GM21723 (cell line): ENCODE results near the gene IGF2R.
A peak's percentile ranks its signal among the peaks of the same experiment; 100 is the strongest.

Source experiments
- ATAC-seq: cut with Tn5 transposase; IDR thresholded peaks from one replicate; pipeline ENCODE4 v1.9.1; 2021; ENCODE audit warnings: mild to moderate bottlenecking, moderate library complexity; ENCODE audit not compliant: unreplicated experiment

The IGF2R gene

GRCh38 chr6:160042014-160042773 lies 73.3 kb downstream of the IGF2R start:
- no peak for ATAC-seq

DNA sequence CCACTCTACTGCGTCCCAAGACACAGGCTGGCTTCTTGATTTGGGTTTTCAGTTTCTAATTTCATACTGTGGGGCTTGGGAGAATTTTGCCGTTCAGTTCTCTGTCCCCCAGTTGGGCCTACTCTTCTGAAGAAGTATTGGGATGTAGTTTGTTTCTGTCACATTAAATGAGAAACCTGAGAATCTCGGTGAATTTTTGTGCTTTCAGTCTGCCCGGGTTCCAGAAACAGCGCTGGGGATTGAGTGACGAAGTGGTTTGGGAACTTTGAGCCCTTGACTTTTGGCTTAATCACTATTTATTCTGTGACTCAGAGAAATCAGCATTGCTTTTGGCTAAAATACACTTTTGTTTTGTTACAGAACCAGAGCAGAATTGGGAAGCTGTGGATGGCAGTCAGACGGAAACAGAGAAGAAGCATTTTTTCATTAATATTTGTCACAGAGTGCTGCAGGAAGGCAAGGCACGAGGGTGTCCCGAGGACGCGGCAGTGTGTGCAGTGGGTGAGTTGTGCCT lies 74.0 kb downstream of the IGF2R start:
- ATAC-seq: no peak

DNA sequence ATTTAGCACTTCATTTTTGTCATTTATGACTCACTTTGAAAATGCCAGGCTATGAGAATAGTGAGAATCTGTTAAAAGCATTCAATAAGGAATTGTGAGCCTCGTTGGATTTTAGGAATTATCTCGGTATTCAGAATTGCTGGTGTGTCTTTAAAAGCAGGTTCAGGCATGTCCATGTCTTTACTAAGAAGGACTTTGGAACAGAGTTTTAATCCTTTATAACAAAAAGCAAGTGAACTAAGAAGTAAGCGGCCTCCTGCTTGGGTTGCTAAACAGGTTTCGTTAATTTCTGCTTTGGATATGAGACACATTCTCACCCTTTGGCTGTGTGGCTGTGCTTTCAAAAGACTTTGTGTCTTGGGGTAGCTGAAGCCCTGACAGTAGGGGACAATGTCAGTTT lies 74.9 kb downstream of the IGF2R start:
- ATAC-seq: no peak

DNA sequence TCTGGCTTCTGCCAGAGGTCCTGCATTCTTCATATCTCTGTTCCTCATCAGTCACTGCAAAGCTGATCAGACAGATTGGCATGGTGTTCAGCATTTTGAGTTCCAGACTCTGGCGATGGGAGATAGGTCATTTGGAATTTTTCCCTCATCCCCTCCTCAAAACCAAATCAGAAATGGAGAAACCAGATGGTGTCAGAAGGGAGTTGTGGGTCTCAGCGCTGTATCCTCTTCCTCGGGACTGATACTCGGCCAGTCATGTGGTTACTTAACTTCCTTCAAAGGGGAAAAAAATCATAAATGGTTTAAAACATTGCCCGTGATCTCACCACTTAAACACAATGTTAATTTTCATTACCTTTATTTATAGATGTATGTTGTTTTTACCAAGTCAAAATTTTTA lies 75.8 kb downstream of the IGF2R start:
- no peak for ATAC-seq

GRCh38 chr6:160048471-160048870 lies 79.6 kb downstream of the IGF2R start:
- ATAC-seq: no peak

DNA sequence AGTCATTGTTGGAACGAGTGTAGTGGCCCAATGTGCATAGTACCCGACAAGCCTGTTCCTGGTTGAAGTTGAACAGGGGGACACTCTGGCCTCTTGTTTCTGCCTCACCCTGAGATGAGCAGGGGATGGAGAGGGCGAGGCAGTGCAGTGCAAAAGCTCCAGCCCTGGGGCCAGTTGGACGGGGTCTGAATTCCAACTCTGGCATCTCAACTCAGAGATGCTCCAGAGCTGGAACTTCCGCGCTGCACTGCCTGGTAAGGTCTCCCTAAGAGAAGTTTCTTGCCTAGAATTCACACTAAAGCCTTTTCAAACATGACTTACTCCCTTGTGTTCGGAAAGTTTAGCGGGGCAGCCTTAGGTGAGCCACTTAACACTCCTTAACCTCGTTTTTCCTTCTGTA lies 80.5 kb downstream of the IGF2R start:
- ATAC-seq: no peak

GRCh38 chr6:160050022-160050421 lies 81.1 kb downstream of the IGF2R start:
- ATAC-seq: no peak

DNA sequence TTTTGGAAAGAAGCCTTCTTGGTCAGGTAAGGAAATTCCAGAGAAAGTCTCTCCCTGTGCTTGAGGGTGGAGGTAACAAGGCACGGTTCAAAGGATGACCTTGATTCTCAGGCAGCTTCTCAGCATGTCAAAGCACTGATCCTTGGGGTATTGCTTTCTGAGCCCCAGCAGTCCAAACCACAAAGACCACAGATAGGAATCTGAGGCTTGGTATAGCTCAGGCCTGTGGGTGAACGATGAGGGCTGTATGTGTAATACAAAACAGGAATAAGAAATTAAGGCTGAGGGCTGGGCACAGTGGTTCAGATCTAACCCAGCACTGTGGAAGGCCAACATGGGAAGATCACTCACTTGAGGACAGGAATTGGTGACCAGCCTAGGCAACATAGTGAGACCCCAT lies 82.5 kb downstream of the IGF2R start:
- ATAC-seq: no peak

DNA sequence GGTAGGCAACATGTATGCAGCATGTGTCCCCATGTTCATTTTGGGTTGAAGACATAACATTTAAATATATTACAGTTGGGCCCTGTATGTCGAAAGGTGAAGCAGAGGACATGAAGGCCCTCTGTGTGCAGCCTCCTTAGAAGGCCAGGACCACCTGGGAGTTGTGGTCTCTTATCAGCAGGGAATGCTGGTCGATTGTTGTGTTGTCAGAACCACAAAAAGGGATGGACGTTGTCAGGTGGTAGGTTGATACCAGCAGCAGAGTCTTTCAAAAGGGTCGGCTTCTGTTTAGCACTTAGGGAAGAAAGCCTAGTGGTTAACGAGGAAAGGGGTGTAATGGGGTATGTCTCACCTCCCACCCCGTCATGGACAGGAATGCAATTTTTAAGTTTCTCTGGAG lies 85.4 kb downstream of the IGF2R start:
- ATAC-seq: no peak

DNA sequence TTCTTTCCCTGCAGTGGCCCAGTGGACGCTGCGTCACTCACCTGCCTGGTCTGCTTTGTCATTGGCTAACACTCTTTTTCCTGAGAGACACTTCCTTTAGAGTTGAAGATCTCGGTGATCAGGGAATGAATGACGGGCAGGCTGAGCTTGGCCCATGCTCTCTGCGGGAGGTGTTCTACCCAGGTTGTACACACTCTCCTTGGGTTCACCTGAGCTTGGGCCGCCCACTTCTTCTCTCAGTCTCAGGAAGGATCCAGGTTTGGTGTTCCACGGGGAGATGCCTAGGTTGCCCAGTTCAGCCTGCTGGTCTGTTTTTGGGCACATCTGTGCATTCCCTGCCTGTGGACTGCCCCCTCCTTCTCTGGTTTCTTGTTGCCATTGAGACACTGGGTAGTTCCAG lies 86.0 kb downstream of the IGF2R start:
- no peak for ATAC-seq

- no peak for ATAC-seq
Measured at GRCh38 chr6:160055378-160055777, 86.5 kb downstream of the IGF2R start.

DNA sequence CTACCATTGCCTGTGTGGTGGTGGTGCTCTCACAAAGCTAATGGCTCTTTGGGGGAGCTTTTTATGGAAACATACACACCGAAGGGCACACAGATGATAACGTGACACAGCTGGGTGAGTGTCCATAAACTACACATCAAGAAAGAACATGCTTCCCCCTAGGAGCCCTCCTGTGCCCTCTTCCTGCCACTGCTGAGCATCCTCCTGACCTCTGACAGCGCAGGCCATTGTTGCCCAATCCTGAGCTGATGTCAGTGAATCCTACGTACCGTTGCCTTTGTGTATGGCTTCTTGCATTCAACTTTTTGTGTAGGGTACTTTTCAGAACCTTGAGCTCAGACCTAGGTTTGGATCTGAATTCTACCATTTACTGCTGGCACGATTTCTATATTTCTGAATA lies 86.9 kb downstream of the IGF2R start:
- ATAC-seq: no peak

GRCh38 chr6:160057080-160057479 lies 88.2 kb downstream of the IGF2R start:
- ATAC-seq: no peak

DNA sequence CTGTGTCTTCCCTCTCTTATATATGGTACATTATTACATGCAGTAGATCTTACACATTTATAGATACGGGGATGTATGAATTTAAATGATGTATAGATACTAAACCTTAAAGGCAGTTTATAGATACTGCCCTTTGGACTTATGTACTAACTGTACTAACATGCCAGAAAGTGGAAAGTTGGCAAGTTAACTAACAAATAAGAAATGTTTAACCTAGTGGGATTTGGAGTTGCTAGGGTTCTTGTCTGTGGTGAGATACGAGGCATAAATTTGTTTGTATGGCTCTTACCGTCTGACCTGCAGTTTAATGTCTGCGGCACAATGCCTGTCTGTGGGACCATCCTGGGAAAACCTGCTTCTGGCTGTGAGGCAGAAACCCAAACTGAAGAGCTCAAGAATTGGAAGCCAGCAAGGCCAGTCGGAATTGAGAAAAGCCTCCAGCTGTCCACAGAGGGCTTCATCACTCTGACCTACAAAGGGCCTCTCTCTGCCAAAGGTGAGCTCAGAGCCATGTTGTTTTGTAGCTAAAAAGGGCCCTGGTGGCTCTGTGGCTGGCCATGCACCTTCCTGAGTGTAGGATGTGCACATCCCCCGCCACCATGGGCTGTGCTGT lies 89.8 kb downstream of the IGF2R start:
- ATAC-seq: no peak

DNA sequence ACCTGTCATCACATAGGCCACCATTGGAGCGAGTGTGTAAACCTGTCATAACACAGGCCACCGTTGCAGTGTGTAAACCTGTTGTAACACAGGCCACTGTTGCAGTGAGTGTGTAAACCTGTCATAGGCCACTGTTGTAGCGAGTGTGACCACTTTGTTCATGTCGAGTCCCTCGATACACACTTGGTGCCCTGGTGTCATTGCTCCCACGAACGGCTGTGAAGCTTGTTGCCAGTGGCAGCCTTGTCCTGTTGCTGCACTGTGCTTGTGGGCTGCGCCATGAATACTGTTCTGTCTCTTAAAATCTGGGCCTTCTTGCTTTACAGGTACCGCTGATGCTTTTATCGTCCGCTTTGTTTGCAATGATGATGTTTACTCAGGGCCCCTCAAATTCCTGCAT lies 91.3 kb downstream of the IGF2R start:
- ATAC-seq: no peak

- ATAC-seq: no peak
Measured at GRCh38 chr6:160060920-160061447, 92.1 kb downstream of the IGF2R start.

DNA sequence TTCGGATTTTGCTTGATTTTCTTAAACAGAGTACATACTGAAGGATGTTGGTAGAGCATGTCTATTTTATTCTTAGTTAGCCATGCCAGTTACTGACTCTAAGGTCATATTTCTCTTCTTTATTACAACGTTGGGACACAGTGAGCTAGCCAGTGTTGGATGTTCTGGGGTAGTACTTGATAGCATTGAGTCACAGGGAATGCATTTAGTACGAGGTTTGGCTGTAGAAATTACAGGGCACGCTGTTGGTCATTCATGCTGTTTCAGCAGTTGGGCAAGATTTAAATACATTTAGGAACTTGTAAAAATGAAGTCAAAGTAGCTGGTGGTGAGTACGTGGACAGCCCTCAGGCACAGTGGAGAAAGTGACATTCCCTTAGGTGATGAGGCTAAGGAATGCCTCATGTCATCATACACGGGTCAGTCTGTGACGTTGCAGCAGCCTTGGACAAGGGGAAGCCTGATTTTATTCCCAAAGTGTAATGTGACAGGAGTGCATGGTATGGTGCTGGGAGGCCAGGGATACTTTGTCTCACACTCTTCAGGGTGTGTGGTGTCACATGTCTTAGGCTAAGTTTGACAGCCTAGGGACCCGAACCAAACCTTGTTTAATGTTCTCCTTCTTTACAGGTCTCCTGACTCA lies 95.0 kb downstream of the IGF2R start:
- no peak for ATAC-seq

- ATAC-seq: no peak
Measured at GRCh38 chr6:160065200-160065599, 96.3 kb downstream of the IGF2R start.

GRCh38 chr6:160067564-160067963 lies 98.7 kb downstream of the IGF2R start:
- ATAC-seq: no peak

DNA sequence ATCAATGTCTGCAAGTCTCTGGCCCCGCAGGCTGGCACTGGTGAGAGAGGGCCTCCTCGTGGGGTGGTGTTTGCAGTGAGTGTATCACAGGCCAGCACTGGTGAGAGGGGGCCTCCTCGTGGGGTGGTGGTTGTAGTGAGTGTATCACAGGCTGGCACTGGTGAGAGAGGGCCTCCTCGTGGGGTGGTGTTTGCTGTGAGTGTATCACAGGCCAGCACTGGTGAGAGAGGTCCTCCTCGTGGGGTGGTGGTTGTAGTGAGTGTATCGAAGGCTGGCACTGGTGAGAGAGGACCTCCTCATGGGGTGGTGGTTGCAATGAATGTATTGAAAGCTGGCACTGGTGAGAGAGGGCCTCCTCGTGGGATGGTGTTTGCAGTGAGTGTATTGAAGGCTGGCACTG lies 99.5 kb downstream of the IGF2R start:
- ATAC-seq: no peak

GRCh38 chr6:160069050-160069454 lies 100.2 kb downstream of the IGF2R start:
- ATAC-seq: peak; percentile 97

DNA sequence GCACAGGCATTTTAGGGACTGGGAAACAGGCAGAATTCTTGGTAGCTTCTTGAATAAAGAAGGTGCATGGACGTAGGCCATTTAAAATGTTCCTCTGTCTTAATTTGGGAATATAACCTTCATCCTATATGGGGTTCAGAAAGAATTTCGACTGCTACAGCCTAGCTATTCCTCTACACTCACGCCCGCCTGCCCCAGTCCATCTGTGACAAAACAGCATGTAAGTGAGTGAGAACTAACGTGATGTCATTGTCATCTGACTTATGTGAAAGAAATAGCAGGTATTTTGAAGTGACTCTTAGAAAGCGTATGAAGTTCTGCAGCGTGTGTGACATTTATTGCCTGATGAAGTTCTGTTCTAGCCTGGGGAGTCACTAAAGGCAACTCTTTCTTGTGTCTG lies 100.6 kb downstream of the IGF2R start:
- ATAC-seq: peak; percentile 21
